Measurements from ENCODE around the gene COL9A2. TPM values are rescaled to one million over a fixed set of nuclear protein-coding genes. Genes with fewer than 3 reads are reported as not detected.

Gene COL9A2
- polyA plus RNA-seq, 1 of the 3 experiments (the other 2 are of a cell fraction), result 0.94 TPM

DNA sequence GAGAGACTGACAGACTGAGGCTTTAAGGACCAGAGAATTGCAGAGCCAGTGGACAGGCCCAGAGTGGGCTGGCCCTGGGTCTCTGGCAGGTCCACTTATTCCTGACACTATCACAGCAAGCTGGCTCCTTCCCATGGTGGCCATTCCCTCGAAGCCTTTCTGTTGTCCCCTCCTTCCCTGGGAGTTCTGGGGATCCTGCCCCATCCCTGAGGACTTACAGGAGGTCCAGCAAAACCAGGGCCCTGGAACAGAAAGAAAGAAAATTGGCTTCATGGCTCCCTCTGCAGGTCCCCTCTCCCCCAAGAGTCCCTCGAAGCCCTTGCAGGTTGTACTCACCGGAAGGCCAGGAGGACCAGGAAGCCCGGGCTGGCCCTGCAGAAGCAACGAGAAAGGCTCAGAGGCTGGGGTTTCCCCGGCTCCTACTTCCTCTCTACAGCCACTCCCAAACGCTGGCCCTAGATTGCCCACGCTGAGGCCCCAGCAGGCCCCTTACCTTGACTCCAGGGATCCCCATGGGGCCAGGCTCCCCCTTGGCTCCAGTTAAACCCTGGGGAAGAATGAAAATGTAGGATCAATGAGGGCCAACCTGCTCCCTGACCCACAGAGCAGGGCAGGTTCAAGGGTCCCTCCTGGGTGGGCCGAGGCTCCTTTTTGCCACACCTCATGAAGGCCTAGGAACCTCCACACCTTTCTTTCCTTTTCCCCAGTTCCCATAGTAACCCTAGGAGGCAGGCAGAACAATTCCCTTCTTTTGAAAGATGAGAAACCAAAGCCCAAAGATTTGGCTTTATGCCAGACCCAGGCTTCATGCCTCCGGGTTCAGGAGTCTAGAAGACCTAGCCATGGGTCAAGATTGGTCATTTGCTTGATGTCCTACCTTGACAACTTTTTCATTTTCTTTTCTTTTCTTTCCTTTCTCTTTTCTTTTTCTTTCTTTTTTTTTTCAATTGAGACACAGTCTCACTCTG, 4.6 kb downstream of the COL9A2 start:
- Histone ChIP-seq H2AFZ (ENCODE audit: low read depth) (no peak overlapping the region), H3K9ac (no peak overlapping the region), H3F3A (replicated peaks; ENCODE audit: insufficient read depth) (no peaks in the 10 kb centered on the region), H3K36me3 (replicated peaks in 1 of 2; ENCODE audit: control insufficient read depth in 1 of 2, insufficient read depth in 2 of 2, low read length in 1 of 2) (no peaks in the 10 kb centered on the region), H3K79me2 (ENCODE audit: insufficient read depth) (no peaks in the 10 kb centered on the region), H4K20me1 (ENCODE audit: insufficient read depth) (no peaks in the 10 kb centered on the region), H3K4me3 (ENCODE audit: low read depth in 2 of 2, low read length in 1 of 2) (no peak overlapping the region), H3K4me1 (ENCODE audit: control insufficient read depth in 1 of 2, insufficient read depth in 2 of 2, low read depth in 1 of 2, low read length in 1 of 2) (peaks cover 0 to 6% of the 10 kb centered on the region in 2 experiments; a peak in 1 of 4 replicates), H3K4me2 (no peak overlapping the region), H3K9me2 (no peaks in the 10 kb centered on the region), H3K27me3 (ENCODE audit: insufficient read depth) (no peaks in the 10 kb centered on the region; the same call in 1 of the 2 replicates), H3K9me3 (no peaks in the 10 kb centered on the region), H3K27ac (ENCODE audit: low read depth in 2 of 2, low read length in 1 of 2) (no peak overlapping the region)
- 69% methylated on average over 3 of the region's 10 CpGs for WGBS (ENCODE audit: low lambda C conversion rate)
- ChIA-PET CTCF (interaction anchor here (1.5 to 12.5 kb wide), 4 partner anchors 24 to 169 kb away, joined by 5 to 150 read pairs (median 55); no protein-coding TSS in a partner anchor), POLR2A (no interaction called here)
- DNase-seq, result no peak
- TF ChIP-seq TAF1 (IDR thresholded peaks at IDR 0.05; ENCODE audit: borderline replicate concordance, low read depth, low read length), result no peak
- TF ChIP-seq EZH2phosphoT487 (IDR thresholded peaks at IDR 0.05; ENCODE audit: borderline replicate concordance, low read depth), result no peak
- no peak for TF ChIP-seq MXI1 (IDR thresholded peaks at IDR 0.05; ENCODE audit: low read depth, low read length)
- TF ChIP-seq ELF1 (IDR thresholded peaks at IDR 0.05), result no peak
- TF ChIP-seq SIN3A (IDR thresholded peaks at IDR 0.05; ENCODE audit: borderline replicate concordance, low read depth, low read length), result no peak
- TF ChIP-seq TEAD4 (IDR thresholded peaks at IDR 0.05; ENCODE audit: borderline replicate concordance, insufficient read depth), result no peak
- no peak for TF ChIP-seq YY1 (IDR thresholded peaks at IDR 0.05; ENCODE audit: low read depth)
- TF ChIP-seq FOXM1 (IDR thresholded peaks at IDR 0.05; ENCODE audit: low read depth), result no peak
- TF ChIP-seq IRF3 (IDR thresholded peaks at IDR 0.05; ENCODE audit: low read depth, low read length), result no peak
- TF ChIP-seq RAD21 (IDR thresholded peaks at IDR 0.05; ENCODE audit: low read length), result no peak
- no peak for TF ChIP-seq GATA2 (CRISPR knock-in tag; IDR thresholded peaks at IDR 0.05)
- TF ChIP-seq CHD2 (IDR thresholded peaks at IDR 0.05; ENCODE audit: low read length, partially characterized antibody), result no peak

GRCh38 chr1:40311692-40312091, 5.4 kb downstream of the COL9A2 start:
- Histone ChIP-seq H3K9me3 (no peaks in the 10 kb centered on the region), H3K27ac (ENCODE audit: low read depth in 2 of 2, low read length in 1 of 2) (no peak overlapping the region), H3K4me2 (no peak overlapping the region), H3K79me2 (ENCODE audit: insufficient read depth) (no peaks in the 10 kb centered on the region), H4K20me1 (ENCODE audit: insufficient read depth) (no peaks in the 10 kb centered on the region), H3K4me3 (ENCODE audit: low read depth in 2 of 2, low read length in 1 of 2) (no peak overlapping the region), H3K9me2 (no peaks in the 10 kb centered on the region), H2AFZ (ENCODE audit: low read depth) (no peak overlapping the region), H3K4me1 (ENCODE audit: control insufficient read depth in 1 of 2, insufficient read depth in 2 of 2, low read depth in 1 of 2, low read length in 1 of 2) (peaks cover 0 to 3% of the 10 kb centered on the region in 2 experiments; a peak in 1 of 4 replicates), H3K9ac (no peak overlapping the region), H3K36me3 (replicated peaks in 1 of 2; ENCODE audit: control insufficient read depth in 1 of 2, insufficient read depth in 2 of 2, low read length in 1 of 2) (no peaks in the 10 kb centered on the region), H3F3A (replicated peaks; ENCODE audit: insufficient read depth) (no peaks in the 10 kb centered on the region), H3K27me3 (ENCODE audit: insufficient read depth) (no peaks in the 10 kb centered on the region; the same call in 1 of the 2 replicates)
- 80% methylated on average over 3 of the region's 5 CpGs for WGBS (ENCODE audit: low lambda C conversion rate)
- ChIA-PET CTCF (interaction anchor here (1.5 to 12.5 kb wide), 3 partner anchors 25 to 168 kb away, joined by 5 to 150 read pairs (median 7); no protein-coding TSS in a partner anchor), POLR2A (no interaction called here)
- DNase-seq, result no peak
- TF ChIP-seq MEF2A (IDR thresholded peaks at IDR 0.05; ENCODE audit: borderline replicate concordance, low read depth) (no peak), FOXM1 (IDR thresholded peaks at IDR 0.05; ENCODE audit: low read depth) (no peak), NRF1 (IDR thresholded peaks at IDR 0.05; ENCODE audit: low read depth, low read length) (no peak), ELF1 (IDR thresholded peaks at IDR 0.05) (no peak), EP300 (IDR thresholded peaks at IDR 0.05; ENCODE audit: borderline replicate concordance in 1 of 2, low read depth in 1 of 2, low read length in 1 of 2) (no peak), PBX3 (IDR thresholded peaks at IDR 0.05) (no peak), GATA2 (CRISPR knock-in tag; IDR thresholded peaks at IDR 0.05) (no peak), JUND (IDR thresholded peaks at IDR 0.05) (no peak), RXRA (IDR thresholded peaks at IDR 0.05; ENCODE audit: borderline replicate concordance, low read depth) (no peak), RAD21 (IDR thresholded peaks at IDR 0.05; ENCODE audit: low read length) (no peak), EZH2phosphoT487 (IDR thresholded peaks at IDR 0.05; ENCODE audit: borderline replicate concordance, low read depth) (no peak), YY1 (IDR thresholded peaks at IDR 0.05; ENCODE audit: low read depth) (no peak), IRF3 (IDR thresholded peaks at IDR 0.05; ENCODE audit: low read depth, low read length) (no peak), USF2 (IDR thresholded peaks at IDR 0.05; ENCODE audit: borderline replicate concordance, low read depth, low read length) (no peak)
- TF ChIP-seq, protein P1, sequence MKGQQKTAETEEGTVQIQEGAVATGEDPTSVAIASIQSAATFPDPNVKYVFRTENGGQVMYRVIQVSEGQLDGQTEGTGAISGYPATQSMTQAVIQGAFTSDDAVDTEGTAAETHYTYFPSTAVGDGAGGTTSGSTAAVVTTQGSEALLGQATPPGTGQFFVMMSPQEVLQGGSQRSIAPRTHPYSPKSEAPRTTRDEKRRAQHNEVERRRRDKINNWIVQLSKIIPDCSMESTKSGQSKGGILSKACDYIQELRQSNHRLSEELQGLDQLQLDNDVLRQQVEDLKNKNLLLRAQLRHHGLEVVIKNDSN (IDR thresholded peaks at IDR 0.05; ENCODE audit: borderline replicate concordance, low read depth), result no peak

Measured in SK-N-SH (cell line).